RKO (cell line): ENCODE measurements around the gene SIAH2.
"Not testable (repeated sequence)": the region's sequence is repeated elsewhere in the genome, so short reads cannot be mapped to it uniquely, and the experiment has no call there.

Experiments
- DNase-seq: peaks from one replicate; pipeline ENCODE4 v3.0.0-alpha.2; 2016; ENCODE audit warnings: low spot score

The SIAH2 gene

GRCh38 chr3:150763122-150763840 lies at the start of gene SIAH2:
SIAH2 (minus strand) TSS chr3:150763169; CDS start chr3:150762849, 320 bp downstream.
- peak; percentile 94 for DNase-seq

GRCh38 chr3:150811984-150812383 lies 49.0 kb upstream of the SIAH2 start:
- DNase-seq: no peak

- DNase-seq: no peak
Measured at GRCh38 chr3:150810641-150811040, 47.7 kb upstream of the SIAH2 start.

- DNase-seq: no peak
Measured at GRCh38 chr3:150806185-150806835, 43.3 kb upstream of the SIAH2 start.

- no peak for DNase-seq
Measured at GRCh38 chr3:150805354-150805753, 42.4 kb upstream of the SIAH2 start.

GRCh38 chr3:150803440-150803985 lies 40.5 kb upstream of the SIAH2 start:
- no peak for DNase-seq

GRCh38 chr3:150800722-150801121 lies 37.8 kb upstream of the SIAH2 start:
- no peak for DNase-seq

GRCh38 chr3:150798122-150798618 lies 35.2 kb upstream of the SIAH2 start:
- no peak for DNase-seq

- DNase-seq: peak; percentile 18
Measured at GRCh38 chr3:150797155-150797554, 34.2 kb upstream of the SIAH2 start.

- DNase-seq: not testable (repeated sequence)
Measured at GRCh38 chr3:150796527-150796926, 33.6 kb upstream of the SIAH2 start.

GRCh38 chr3:150793641-150794040 lies 30.7 kb upstream of the SIAH2 start:
- no peak for DNase-seq

- no peak for DNase-seq
Measured at GRCh38 chr3:150790629-150791028, 27.7 kb upstream of the SIAH2 start.

GRCh38 chr3:150789451-150789850 lies 26.5 kb upstream of the SIAH2 start:
- no peak for DNase-seq

- peak; percentile 85 for DNase-seq
Measured at GRCh38 chr3:150787741-150788370, 24.9 kb upstream of the SIAH2 start.

- DNase-seq: no peak
Measured at GRCh38 chr3:150786791-150787190, 23.8 kb upstream of the SIAH2 start.

- DNase-seq: no peak
Measured at GRCh38 chr3:150784747-150785125, 21.8 kb upstream of the SIAH2 start.

GRCh38 chr3:150783920-150784746 lies 21.2 kb upstream of the SIAH2 start:
- peak; percentile 50 for DNase-seq

- no peak for DNase-seq
Measured at GRCh38 chr3:150783316-150783715, 20.3 kb upstream of the SIAH2 start.

- no peak for DNase-seq
Measured at GRCh38 chr3:150779402-150779858, 16.5 kb upstream of the SIAH2 start.

- no peak for DNase-seq
Measured at GRCh38 chr3:150778793-150779401, 15.9 kb upstream of the SIAH2 start.

- peak; percentile 43 for DNase-seq
Measured at GRCh38 chr3:150775001-150775599, 12.1 kb upstream of the SIAH2 start.
